T-helper 22 cell (primary cell): ENCODE measurements around the gene ANKIB1.
"Not testable (repeated sequence)": the region's sequence is repeated elsewhere in the genome, so short reads cannot be mapped to it uniquely, and the experiment has no call there.

Source experiments
- DNase-seq: peaks from one replicate; pipeline ENCODE4 v3.0.0-alpha.2; 2020; ENCODE audit warnings: low read depth

Gene ANKIB1

GRCh38 chr7:92332782-92333181 is 87.0 kb downstream of the ANKIB1 start:
- DNase-seq = no peak

GRCh38 chr7:92333866-92334265 is 88.1 kb downstream of the ANKIB1 start:
- DNase-seq = no peak

- DNase-seq = no peak
These were observed 89.8 kb downstream of the ANKIB1 start for GRCh38 chr7:92335574-92335973.

- no peak for DNase-seq
These were observed 91.0 kb downstream of the ANKIB1 start for GRCh38 chr7:92336662-92337340.

- no peak for DNase-seq
These were observed 94.2 kb downstream of the ANKIB1 start for GRCh38 chr7:92340016-92340415.

GRCh38 chr7:92343714-92344113 is 97.9 kb downstream of the ANKIB1 start:
- DNase-seq = no peak

- DNase-seq = no peak
These were observed 106.2 kb downstream of the ANKIB1 start for GRCh38 chr7:92352009-92352408.

- DNase-seq = no peak
These were observed 108.4 kb downstream of the ANKIB1 start for GRCh38 chr7:92354214-92354613.

GRCh38 chr7:92356406-92356805 is 110.6 kb downstream of the ANKIB1 start:
- no peak for DNase-seq

- DNase-seq = no peak
These were observed 111.5 kb downstream of the ANKIB1 start for GRCh38 chr7:92357260-92357659.

GRCh38 chr7:92359179-92359578 is 113.4 kb downstream of the ANKIB1 start:
- DNase-seq = not testable (repeated sequence)

- no peak for DNase-seq
These were observed 114.0 kb downstream of the ANKIB1 start for GRCh38 chr7:92359801-92360200.

GRCh38 chr7:92360387-92360786 is 114.6 kb downstream of the ANKIB1 start:
- no peak for DNase-seq

- DNase-seq = no peak
These were observed 116.4 kb downstream of the ANKIB1 start for GRCh38 chr7:92362131-92362530.

GRCh38 chr7:92366730-92367129 is 121.0 kb downstream of the ANKIB1 start:
- no peak for DNase-seq

- DNase-seq = no peak
These were observed 123.0 kb downstream of the ANKIB1 start for GRCh38 chr7:92368741-92369140.

GRCh38 chr7:92375013-92375412 is 129.2 kb downstream of the ANKIB1 start:
- no peak for DNase-seq

- DNase-seq = no peak
These were observed 145.3 kb downstream of the ANKIB1 start for GRCh38 chr7:92391071-92391470.

- DNase-seq = no peak
These were observed 151.8 kb downstream of the ANKIB1 start for GRCh38 chr7:92397542-92397941.

GRCh38 chr7:92400013-92400412 is 154.2 kb downstream of the ANKIB1 start:
- DNase-seq = no peak

- DNase-seq = no peak
These were observed 157.4 kb downstream of the ANKIB1 start for GRCh38 chr7:92402920-92403759.

GRCh38 chr7:92403760-92404074 is 157.9 kb downstream of the ANKIB1 start:
- DNase-seq = no peak

GRCh38 chr7:92404170-92404614 is 158.4 kb downstream of the ANKIB1 start:
- DNase-seq = no peak

GRCh38 chr7:92409357-92409756 is 163.6 kb downstream of the ANKIB1 start:
- no peak for DNase-seq
